Smooth muscle cell (in vitro differentiated cells): ENCODE measurements around the gene EPAS1. TPM values are rescaled to one million over a fixed set of nuclear protein-coding genes. Genes with fewer than 3 reads are reported as not detected.

ENCODE experiments used
- DNase-seq: peaks from one replicate; lab custom pipeline; 2025; ENCODE audit not compliant: unreplicated experiment; lab: John Stamatoyannopoulos, UW
- H2AFZ ChIP-seq: fragments of 200-600 bp; sonication (generic); 2 replicates; pipeline ENCODE4 v1.6.0; 2016; ENCODE audit warnings: antibody characterized with exemption, low read depth, mild to moderate bottlenecking
- H3F3A ChIP-seq: fragments of 200-600 bp; sonication (generic); 2 replicates; pipeline ENCODE4 v1.6.0; 2017; ENCODE audit warnings: antibody characterized with exemption, low read depth
- H3K27ac ChIP-seq: fragments of 200-600 bp; sonication (generic); 2 replicates; pipeline ENCODE4 v1.5.1; 2016; ENCODE audit warnings: low read depth, mild to moderate bottlenecking
- H3K27me3 ChIP-seq: fragments of 200-600 bp; sonication (generic); 2 replicates; pipeline ENCODE4 v1.6.1; 2016; ENCODE audit warnings: low read depth, mild to moderate bottlenecking
- H3K36me3 ChIP-seq: fragments of 200-600 bp; sonication (generic); 2 replicates; pipeline ENCODE4 v1.5.1; 2016; ENCODE audit warnings: low read depth
- H3K4me1 ChIP-seq: fragments of 200-600 bp; sonication (generic); 2 replicates; pipeline ENCODE4 v1.5.1; 2016; ENCODE audit warnings: low read depth
- H3K4me2 ChIP-seq: fragments of 200-600 bp; sonication (generic); 2 replicates; pipeline ENCODE4 v1.6.0; 2016; ENCODE audit warnings: mild to moderate bottlenecking
- H3K4me3 ChIP-seq: fragments of 200-600 bp; sonication (generic); 2 replicates; pipeline ENCODE4 v1.5.1; 2016; ENCODE audit warnings: mild to moderate bottlenecking
- H3K79me2 ChIP-seq: fragments of 200-600 bp; sonication (generic); 2 replicates; pipeline ENCODE4 v1.6.0; 2016; ENCODE audit warnings: low read depth, mild to moderate bottlenecking
- H3K9ac ChIP-seq: fragments of 200-600 bp; sonication (generic); 2 replicates; pipeline ENCODE4 v1.6.0; 2016; ENCODE audit warnings: low read depth
- H3K9me3 ChIP-seq: fragments of 200-600 bp; sonication (generic); replicated peaks from 2 replicates; pipeline ENCODE4 v1.5.1; 2016; ENCODE audit warnings: low read depth
- H4K20me1 ChIP-seq: fragments of 200-600 bp; sonication (generic); 2 replicates; pipeline ENCODE4 v1.6.0; 2016; ENCODE audit warnings: low read depth
- WGBS: methylation state at CpG from one replicate; pipeline ENCODE4 v1.1.7; 2016; ENCODE audit warnings: low lambda C conversion rate; 5-methylcytosine and 5-hydroxymethylcytosine counted together
- polyA plus RNA-seq: library from polyadenylated mRNA; unstranded; fragments of >200 nt; fragmentation: Nextera tagmentation; extraction: Ambion mirVana; gene quantifications from 2 replicates; pipeline ENCODE4 v1.2.1, GENCODE V29; 2016
- total RNA-seq: library from RNA; depleted of rRNA; stranded (reverse); fragments of >200 nt; gene quantifications from 2 replicates; pipeline ENCODE4 v1.2.3, GENCODE V29; 2014
- TF ChIP-seq, protein P1 (sequence below): fragments of 200-600 bp; sonication (generic); IDR thresholded peaks from 2 replicates; pipeline ENCODE4 v1.5.1; 2017; ENCODE audit warnings: borderline replicate concordance, mild to moderate bottlenecking, antibody characterized with exemption; ENCODE audit not compliant: insufficient read depth, poor library complexity, severe bottlenecking

Gene EPAS1
- total and polyA plus RNA-seq, 2 experiments from 2014 or later = 31.7 to 91.6 TPM

GRCh38 chr2:46372475-46372874, 75.3 kb downstream of the EPAS1 start:
- H2AFZ ChIP-seq = no peak overlapping the region
- TF ChIP-seq, protein P1, sequence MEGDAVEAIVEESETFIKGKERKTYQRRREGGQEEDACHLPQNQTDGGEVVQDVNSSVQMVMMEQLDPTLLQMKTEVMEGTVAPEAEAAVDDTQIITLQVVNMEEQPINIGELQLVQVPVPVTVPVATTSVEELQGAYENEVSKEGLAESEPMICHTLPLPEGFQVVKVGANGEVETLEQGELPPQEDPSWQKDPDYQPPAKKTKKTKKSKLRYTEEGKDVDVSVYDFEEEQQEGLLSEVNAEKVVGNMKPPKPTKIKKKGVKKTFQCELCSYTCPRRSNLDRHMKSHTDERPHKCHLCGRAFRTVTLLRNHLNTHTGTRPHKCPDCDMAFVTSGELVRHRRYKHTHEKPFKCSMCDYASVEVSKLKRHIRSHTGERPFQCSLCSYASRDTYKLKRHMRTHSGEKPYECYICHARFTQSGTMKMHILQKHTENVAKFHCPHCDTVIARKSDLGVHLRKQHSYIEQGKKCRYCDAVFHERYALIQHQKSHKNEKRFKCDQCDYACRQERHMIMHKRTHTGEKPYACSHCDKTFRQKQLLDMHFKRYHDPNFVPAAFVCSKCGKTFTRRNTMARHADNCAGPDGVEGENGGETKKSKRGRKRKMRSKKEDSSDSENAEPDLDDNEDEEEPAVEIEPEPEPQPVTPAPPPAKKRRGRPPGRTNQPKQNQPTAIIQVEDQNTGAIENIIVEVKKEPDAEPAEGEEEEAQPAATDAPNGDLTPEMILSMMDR = no peak
- H4K20me1 ChIP-seq = peaks cover 11% of the 10 kb centered on the region
- 98% methylated on average over 2 of the region's 2 CpGs for WGBS
- no peaks in the 10 kb centered on the region for H3K27me3 ChIP-seq
- no peak overlapping the region for H3K27ac ChIP-seq
- no peak overlapping the region for H3K4me3 ChIP-seq
- no peaks in the 10 kb centered on the region for H3K4me1 ChIP-seq
- no peaks in the 10 kb centered on the region for H3F3A ChIP-seq
- no peaks in the 10 kb centered on the region for H3K79me2 ChIP-seq
- H3K9ac ChIP-seq = no peak overlapping the region
- peaks cover 13% of the 10 kb centered on the region for H3K36me3 ChIP-seq
- no peak for DNase-seq
- H3K4me2 ChIP-seq = no peak overlapping the region
- H3K9me3 ChIP-seq = no peaks in the 10 kb centered on the region

GRCh38 chr2:46373238-46373637, 76.0 kb downstream of the EPAS1 start:
- H3K4me2 ChIP-seq = no peak overlapping the region
- no peaks in the 10 kb centered on the region for H3K27me3 ChIP-seq
- no peak overlapping the region for H3K9ac ChIP-seq
- no peak overlapping the region for H3K4me3 ChIP-seq
- DNase-seq = no peak
- H3K36me3 ChIP-seq = peaks cover 13% of the 10 kb centered on the region
- H2AFZ ChIP-seq = no peak overlapping the region
- 93% methylated on average over 4 of the region's 4 CpGs for WGBS
- no peak overlapping the region for H3K27ac ChIP-seq
- H3K79me2 ChIP-seq = no peaks in the 10 kb centered on the region
- H4K20me1 ChIP-seq = peaks cover 11% of the 10 kb centered on the region
- H3K4me1 ChIP-seq = no peaks in the 10 kb centered on the region
- TF ChIP-seq, protein P1 = no peak
- H3F3A ChIP-seq = no peaks in the 10 kb centered on the region
- no peaks in the 10 kb centered on the region for H3K9me3 ChIP-seq

GRCh38 chr2:46375566-46376125, 78.4 kb downstream of the EPAS1 start:
- no peaks in the 10 kb centered on the region for H3F3A ChIP-seq
- H3K4me2 ChIP-seq = no peak overlapping the region
- TF ChIP-seq, protein P1 = no peak
- H3K27me3 ChIP-seq = no peaks in the 10 kb centered on the region
- 95% methylated on average over 12 of the region's 12 CpGs for WGBS
- no peaks in the 10 kb centered on the region for H3K9me3 ChIP-seq
- no peak overlapping the region for H3K9ac ChIP-seq
- peaks cover 13% of the 10 kb centered on the region for H3K36me3 ChIP-seq
- H3K4me3 ChIP-seq = no peak overlapping the region
- peaks cover 11% of the 10 kb centered on the region for H4K20me1 ChIP-seq
- no peak overlapping the region for H3K27ac ChIP-seq
- no peak for DNase-seq
- no peak overlapping the region for H2AFZ ChIP-seq
- no peaks in the 10 kb centered on the region for H3K4me1 ChIP-seq
- H3K79me2 ChIP-seq = no peaks in the 10 kb centered on the region

DNA sequence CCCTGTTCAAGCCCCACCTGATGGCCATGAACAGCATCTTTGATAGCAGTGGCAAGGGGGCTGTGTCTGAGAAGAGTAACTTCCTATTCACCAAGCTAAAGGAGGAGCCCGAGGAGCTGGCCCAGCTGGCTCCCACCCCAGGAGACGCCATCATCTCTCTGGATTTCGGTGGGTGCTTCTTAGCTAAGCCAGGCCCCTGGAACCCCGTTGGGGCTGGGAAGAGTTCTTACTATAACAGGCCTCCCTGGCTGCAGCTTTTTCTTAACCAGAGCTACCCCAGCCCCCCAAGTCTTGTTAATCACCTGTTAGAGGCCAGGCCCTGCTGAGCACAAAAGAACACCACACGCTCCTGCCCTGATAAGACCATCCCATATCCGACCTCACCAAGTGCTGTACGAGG, 79.4 kb downstream of the EPAS1 start:
- no peaks in the 10 kb centered on the region for H3K79me2 ChIP-seq
- no peak overlapping the region for H3K4me3 ChIP-seq
- 92% methylated on average over 7 of the region's 7 CpGs for WGBS
- no peak overlapping the region for H3K27ac ChIP-seq
- no peak overlapping the region for H2AFZ ChIP-seq
- no peak for DNase-seq
- H4K20me1 ChIP-seq = peaks cover 11% of the 10 kb centered on the region
- H3K4me1 ChIP-seq = no peaks in the 10 kb centered on the region
- H3K4me2 ChIP-seq = no peak overlapping the region
- H3K27me3 ChIP-seq = no peaks in the 10 kb centered on the region
- no peaks in the 10 kb centered on the region for H3F3A ChIP-seq
- TF ChIP-seq, protein P1 = no peak
- H3K36me3 ChIP-seq = peaks cover 13% of the 10 kb centered on the region
- no peaks in the 10 kb centered on the region for H3K9me3 ChIP-seq
- no peak overlapping the region for H3K9ac ChIP-seq
